DOHH2 (cell line): ENCODE data around the gene FBLN1.

Source experiments
- H3F3A ChIP-seq: fragments of 200-600 bp; sonication (generic), shearing (Covaris generic); 2 replicates; pipeline ENCODE4 v1.6.0; 2016; ENCODE audit warnings: antibody characterized with exemption, mild to moderate bottlenecking; ENCODE audit not compliant: control insufficient read depth, insufficient read depth
- H3K27ac ChIP-seq: fragments of 200-600 bp; sonication (generic); 2 replicates; pipeline ENCODE4 v1.5.1; 2014; ENCODE audit warnings: low read depth, mild to moderate bottlenecking, low read length, moderate library complexity
- H3K27me3 ChIP-seq: fragments of 200-600 bp; sonication (generic); 2 replicates; pipeline ENCODE4 v1.6.1; 2014; ENCODE audit warnings: mild to moderate bottlenecking, low read length, mixed read lengths; ENCODE audit not compliant: control insufficient read depth
- H3K36me3 ChIP-seq: fragments of 200-600 bp; sonication (generic); 2 replicates; pipeline ENCODE4 v1.6.1; 2014; ENCODE audit warnings: mild to moderate bottlenecking, low read length, moderate library complexity, mixed read lengths; ENCODE audit not compliant: control insufficient read depth
- H3K4me1 ChIP-seq: fragments of 200-600 bp; sonication (generic); 2 replicates; pipeline ENCODE4 v1.6.1; 2014; ENCODE audit warnings: mild to moderate bottlenecking, low read length, mixed read lengths; ENCODE audit not compliant: control insufficient read depth
- H3K4me2 ChIP-seq: fragments of 200-600 bp; sonication (generic); 2 replicates; pipeline ENCODE4 v1.6.0; 2014; ENCODE audit warnings: mild to moderate bottlenecking, low read length, moderate library complexity
- H3K4me3 ChIP-seq: fragments of 200-600 bp; sonication (generic); 2 replicates; pipeline ENCODE4 v1.5.1; 2014; ENCODE audit warnings: mild to moderate bottlenecking, low read length, mixed read lengths
- H3K79me2 ChIP-seq: fragments of 200-600 bp; sonication (generic); 2 replicates; pipeline ENCODE4 v1.6.1; 2014; ENCODE audit warnings: mild to moderate bottlenecking, low read length, mixed read lengths; ENCODE audit not compliant: control insufficient read depth
- H3K9me2 ChIP-seq: fragments of 200-600 bp; sonication (generic); replicated peaks from 2 replicates; pipeline ENCODE4 v1.6.1; 2014; ENCODE audit warnings: mild to moderate bottlenecking, low read length, mixed read lengths; ENCODE audit not compliant: control insufficient read depth
- H3K9me3 ChIP-seq: fragments of 200-600 bp; sonication (generic); 2 replicates; pipeline ENCODE4 v1.6.1; 2014; ENCODE audit warnings: antibody characterized with exemption, low read length, mixed read lengths; ENCODE audit not compliant: control insufficient read depth, insufficient read depth
- H4K20me1 ChIP-seq: fragments of 200-600 bp; sonication (generic); 2 replicates; pipeline ENCODE4 v1.6.0; 2014; ENCODE audit warnings: low read depth, mild to moderate bottlenecking, antibody characterized with exemption, low read length, moderate library complexity; ENCODE audit not compliant: control insufficient read depth, insufficient read depth
- EZH2phosphoT487 ChIP-seq: fragments of 200-600 bp; sonication (generic); IDR thresholded peaks from 2 replicates; pipeline ENCODE4 v1.6.1; 2017; ENCODE audit warnings: borderline replicate concordance, mild to moderate bottlenecking, antibody characterized with exemption, low read length, moderate library complexity, mixed read lengths
- TF ChIP-seq, protein P1 (sequence below): fragments of 200-600 bp; sonication (generic); IDR thresholded peaks from one replicate; pipeline ENCODE4 v1.5.1; 2014; ENCODE audit warnings: antibody characterized with exemption, mild to moderate bottlenecking, low read depth, low read length; ENCODE audit not compliant: poor library complexity, severe bottlenecking

FBLN1 gene

DNA sequence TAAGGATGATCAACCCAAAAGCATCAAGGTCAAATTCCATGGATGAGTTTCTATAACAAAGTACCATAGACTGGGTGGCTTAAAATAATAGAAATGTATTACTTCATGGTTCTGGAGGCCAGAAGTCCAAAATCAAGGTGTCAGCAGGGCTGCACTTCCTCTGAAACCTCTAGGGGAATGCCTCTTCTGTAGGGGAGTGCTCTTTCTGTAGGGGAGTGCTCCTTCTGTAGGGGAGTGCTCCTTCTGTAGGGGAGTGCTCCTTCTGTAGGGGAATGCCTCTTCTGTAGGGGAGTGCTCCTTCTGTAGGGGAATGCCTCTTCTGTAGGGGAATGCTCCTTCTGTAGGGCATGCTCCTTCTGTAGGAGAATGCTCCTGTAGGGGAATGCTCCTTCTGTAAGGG is 65.5 kb downstream of the FBLN1 start:
- TF ChIP-seq, protein P1, sequence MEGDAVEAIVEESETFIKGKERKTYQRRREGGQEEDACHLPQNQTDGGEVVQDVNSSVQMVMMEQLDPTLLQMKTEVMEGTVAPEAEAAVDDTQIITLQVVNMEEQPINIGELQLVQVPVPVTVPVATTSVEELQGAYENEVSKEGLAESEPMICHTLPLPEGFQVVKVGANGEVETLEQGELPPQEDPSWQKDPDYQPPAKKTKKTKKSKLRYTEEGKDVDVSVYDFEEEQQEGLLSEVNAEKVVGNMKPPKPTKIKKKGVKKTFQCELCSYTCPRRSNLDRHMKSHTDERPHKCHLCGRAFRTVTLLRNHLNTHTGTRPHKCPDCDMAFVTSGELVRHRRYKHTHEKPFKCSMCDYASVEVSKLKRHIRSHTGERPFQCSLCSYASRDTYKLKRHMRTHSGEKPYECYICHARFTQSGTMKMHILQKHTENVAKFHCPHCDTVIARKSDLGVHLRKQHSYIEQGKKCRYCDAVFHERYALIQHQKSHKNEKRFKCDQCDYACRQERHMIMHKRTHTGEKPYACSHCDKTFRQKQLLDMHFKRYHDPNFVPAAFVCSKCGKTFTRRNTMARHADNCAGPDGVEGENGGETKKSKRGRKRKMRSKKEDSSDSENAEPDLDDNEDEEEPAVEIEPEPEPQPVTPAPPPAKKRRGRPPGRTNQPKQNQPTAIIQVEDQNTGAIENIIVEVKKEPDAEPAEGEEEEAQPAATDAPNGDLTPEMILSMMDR: no peak
- no peak for TF ChIP-seq EZH2phosphoT487
- no peaks in the 10 kb centered on the region for H3K4me1 ChIP-seq

GRCh38 chr22:45571089-45571488 is 68.4 kb downstream of the FBLN1 start:
- Histone ChIP-seq H3K4me3 (no peak overlapping the region), H3K9me2 (no peaks in the 10 kb centered on the region), H3K27me3 (peaks cover 24% of the 10 kb centered on the region), H4K20me1 (no peaks in the 10 kb centered on the region), H3K36me3 (no peaks in the 10 kb centered on the region), H3K4me2 (no peak overlapping the region), H3F3A (peaks cover 2% of the 10 kb centered on the region; the same call in 1 of the 2 replicates), H3K4me1 (peaks cover 16% of the 10 kb centered on the region), H3K27ac (no peak overlapping the region), H3K9me3 (peaks cover 4% of the 10 kb centered on the region; the same call in 1 of the 2 replicates), H3K79me2 (no peaks in the 10 kb centered on the region)
- TF ChIP-seq EZH2phosphoT487: no peak
- TF ChIP-seq, protein P1: no peak

More for the DNA sequence above, 65.5 kb downstream of the FBLN1 start:
- Histone ChIP-seq H3K4me2 (no peak overlapping the region), H3K27ac (no peak overlapping the region), H3K36me3 (no peaks in the 10 kb centered on the region), H3K9me2 (no peaks in the 10 kb centered on the region), H3K27me3 (peaks cover 28% of the 10 kb centered on the region), H3K79me2 (no peaks in the 10 kb centered on the region), H3K4me3 (no peak overlapping the region), H4K20me1 (no peaks in the 10 kb centered on the region), H3F3A (no peaks in the 10 kb centered on the region), H3K9me3 (peaks cover 4% of the 10 kb centered on the region; the same call in 1 of the 2 replicates)

DNA sequence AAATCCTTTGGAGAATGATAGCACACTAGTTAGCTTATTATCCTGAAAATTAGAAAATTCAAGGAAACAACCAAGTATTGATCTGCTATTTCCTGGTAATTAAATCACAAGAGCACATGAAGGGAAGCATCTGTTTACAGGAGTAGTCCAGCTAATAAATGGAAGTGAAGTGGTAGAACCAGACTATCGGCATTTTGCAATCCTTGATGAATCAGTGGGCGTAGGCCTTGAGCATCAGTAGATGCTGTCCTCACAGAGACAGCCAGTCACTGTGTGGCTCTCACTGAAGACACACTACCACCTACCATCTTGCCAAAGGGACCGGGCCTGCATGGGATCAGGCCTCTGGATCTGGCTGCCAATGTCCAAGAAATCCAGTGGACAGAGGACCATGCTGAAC is 69.8 kb downstream of the FBLN1 start:
- no peaks in the 10 kb centered on the region for H3K9me2 ChIP-seq
- no peak overlapping the region for H3K27ac ChIP-seq
- H3F3A ChIP-seq: peaks cover 2% of the 10 kb centered on the region; the same call in 1 of the 2 replicates
- H3K27me3 ChIP-seq: peaks cover 13% of the 10 kb centered on the region
- no peaks in the 10 kb centered on the region for H4K20me1 ChIP-seq
- H3K79me2 ChIP-seq: no peaks in the 10 kb centered on the region
- H3K4me3 ChIP-seq: no peak overlapping the region
- no peak for TF ChIP-seq EZH2phosphoT487
- TF ChIP-seq, protein P1: no peak
- no peak overlapping the region for H3K4me2 ChIP-seq
- H3K9me3 ChIP-seq: peaks cover 4% of the 10 kb centered on the region; the same call in 1 of the 2 replicates
- H3K36me3 ChIP-seq: no peaks in the 10 kb centered on the region
- peaks cover 16% of the 10 kb centered on the region for H3K4me1 ChIP-seq
